ENCODE results near the gene EIPR1. TPM values are rescaled to one million over a fixed set of nuclear protein-coding genes. Genes with fewer than 3 reads are reported as not detected.

Gene EIPR1
- total and polyA plus RNA-seq, 10 of the 15 experiments (the other 5 are each of a cell fraction or from before 2014, with no cell fraction given) = 23.6 to 61.2 (median 42.2) TPM

DNA sequence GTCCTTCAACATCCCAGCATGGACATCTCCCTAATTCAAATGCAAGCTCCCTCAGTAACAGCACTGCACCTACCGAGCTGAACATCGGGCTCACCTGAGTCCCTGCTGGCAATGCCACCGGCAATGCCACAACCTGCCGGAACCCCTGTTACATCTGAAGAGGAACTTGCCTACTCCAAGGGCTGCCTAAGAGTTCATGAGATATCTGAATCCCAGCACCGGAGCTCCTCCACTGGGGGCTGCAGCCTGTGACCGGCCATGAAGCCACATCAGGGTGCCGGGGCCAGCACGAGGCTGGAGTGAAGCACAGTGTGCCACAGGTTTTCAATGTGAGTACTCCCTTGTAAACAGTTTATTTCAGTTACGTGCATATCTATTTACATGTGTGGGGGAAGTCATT lies 152.9 kb downstream of the EIPR1 start (continued):
- TF ChIP-seq STAT1 (conservative IDR thresholded peaks at IDR 0.05) (no peak), CREB1 (IDR thresholded peaks at IDR 0.05; ENCODE audit: low read depth) (no peak), FOXK2 (IDR thresholded peaks at IDR 0.05) (no peak)

DNA sequence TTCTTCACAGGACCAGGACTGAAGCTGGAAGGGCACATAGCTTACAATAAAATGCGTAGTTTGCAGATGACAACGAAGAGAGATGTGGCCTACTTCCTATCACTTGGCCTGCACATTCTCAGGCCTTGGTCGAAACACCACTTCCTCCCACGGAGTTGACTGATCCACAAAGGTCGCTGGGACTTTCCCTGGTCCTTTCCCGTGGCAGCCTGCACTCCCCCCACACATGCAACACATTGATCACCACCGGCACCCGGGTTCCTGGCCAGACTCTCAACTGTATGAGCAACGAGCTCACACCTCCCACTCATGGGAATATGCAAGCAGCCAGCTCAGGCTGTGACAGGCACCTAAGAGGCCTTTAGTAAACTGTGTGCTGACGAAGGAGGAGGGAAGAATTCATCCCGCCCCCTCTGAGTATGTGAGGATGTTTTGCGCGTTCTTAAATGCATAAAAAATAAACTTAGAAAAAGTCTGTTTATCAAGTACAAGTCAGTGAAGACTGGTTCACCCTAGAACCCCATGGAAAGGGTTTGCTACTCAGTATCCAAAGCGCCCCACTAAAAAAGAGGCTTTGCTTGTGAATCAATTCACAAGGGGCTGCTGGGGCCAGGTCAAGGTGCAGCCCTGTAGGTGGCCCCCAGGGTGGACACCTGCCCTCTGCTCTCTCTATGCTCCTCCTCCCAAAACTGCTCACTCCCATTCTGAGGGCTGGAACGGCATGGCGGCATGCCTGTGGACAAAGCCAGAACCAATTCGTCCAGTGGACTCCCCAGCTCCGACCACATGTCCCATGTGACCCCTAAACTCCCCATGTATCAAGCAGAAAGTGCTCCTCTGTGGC lies 154.3 kb downstream of the EIPR1 start:
- peaks cover 5% of the 10 kb centered on the region for H3K79me2 ChIP-seq (ENCODE audit: control insufficient read depth, insufficient read depth, low read length)
- H3K27me3 ChIP-seq (replicated peaks in 1 of 2; ENCODE audit: control insufficient read depth in 2 of 2, insufficient read depth in 2 of 2, low read length in 1 of 2) = no peaks in the 10 kb centered on the region
- DNase-seq (ENCODE audit: low read depth, low spot score) = peak; percentile 91
- H3K9ac ChIP-seq (ENCODE audit: control insufficient read depth, insufficient read depth, low read length) = peak overlapping the region; percentile 55
- 27% methylated on average over 18 of the region's 18 CpGs for WGBS (ENCODE audit: insufficient coverage, insufficient replicate concordance, low lambda C conversion rate, missing lambda C conversion rate)
- peak overlapping the region; percentile 68 for H3K4me2 ChIP-seq (ENCODE audit: control insufficient read depth, insufficient read depth)
- POLR2A ChIA-PET = interaction anchor here (0.6 to 1.1 kb wide), 2 partner anchors 31 to 155 kb away, joined by 3 to 4 read pairs; no protein-coding TSS in a partner anchor
- SMC1A ChIA-PET (ENCODE audit: uncharacterized antibody, unreplicated experiment) = interaction anchor here (0.8 to 4.6 kb wide), 6 partner anchors 13 to 94 kb away, joined by 3 to 25 read pairs (median 6); no protein-coding TSS in a partner anchor
- ATAC-seq = peak; percentile 94
- no peaks in the 10 kb centered on the region; a peak in 1 of 4 replicates for H3K36me3 ChIP-seq (ENCODE audit: control insufficient read depth in 2 of 2, insufficient read depth in 2 of 2, low read length in 1 of 2)
- BruUV-seq (replicated peaks) = TSS peak; percentile 84
- in situ Hi-C loops (cut with MboI) (no loop called here), intact Hi-C loops (cut with micrococcal nuclease; ENCODE audit: unreplicated experiment) (loop anchor here (1.0 to 10.0 kb wide), 3 partner anchors 31 to 431 kb away; partner anchors contain the start of gene ALLC)
- H3K4me1 ChIP-seq (ENCODE audit: control insufficient read depth, insufficient read depth, low read length) = peaks cover 20% of the 10 kb centered on the region
- peak overlapping the region; percentile 54 for H2AFZ ChIP-seq (ENCODE audit: control insufficient read depth, low read depth, low read length)
- H3K4me3 ChIP-seq = no peak overlapping the region
- H3K27ac ChIP-seq (ENCODE audit: control insufficient read depth, insufficient read depth) = peak overlapping the region; percentile 89
- peak; percentile 96 for FAIRE-seq
- RAD21 ChIA-PET (ENCODE audit: unreplicated experiment) = interaction anchor here (0.8 to 2.2 kb wide), 10 partner anchors 14 to 429 kb away, joined by 3 to 18 read pairs (median 4); no protein-coding TSS in a partner anchor
- CTCF ChIA-PET = interaction anchor here (0.9 to 1.6 kb wide), 4 partner anchors 12 to 239 kb away, joined by 3 to 5 read pairs (median 4); no protein-coding TSS in a partner anchor
- no peaks in the 10 kb centered on the region for H4K20me1 ChIP-seq (ENCODE audit: control insufficient read depth, insufficient read depth)
- peaks cover 12% of the 10 kb centered on the region for H3K9me3 ChIP-seq (replicated peaks; ENCODE audit: control insufficient read depth, insufficient read depth, low read length)
- TF ChIP-seq RAD21 (IDR thresholded peaks at IDR 0.05; ENCODE audit: insufficient read depth, low read depth, low read length) = peak; percentile 12; the same call in 1 of the 2 replicates
- TF ChIP-seq RELA (IDR thresholded peaks at IDR 0.05; ENCODE audit: borderline replicate concordance, partially characterized antibody) = peak; percentile 99
- peak; percentile 32; the same call in 1 of the 2 replicates for TF ChIP-seq GABPA (IDR thresholded peaks at IDR 0.05; ENCODE audit: low read depth)
- TF ChIP-seq, protein P1, sequence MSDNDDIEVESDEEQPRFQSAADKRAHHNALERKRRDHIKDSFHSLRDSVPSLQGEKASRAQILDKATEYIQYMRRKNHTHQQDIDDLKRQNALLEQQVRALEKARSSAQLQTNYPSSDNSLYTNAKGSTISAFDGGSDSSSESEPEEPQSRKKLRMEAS (IDR thresholded peaks at IDR 0.05; ENCODE audit: low read depth, low read length) = 0 out of 2 replicates have a peak, but pooled peaks have one; percentile 16
- peak; percentile 73; the same call in 1 of the 2 replicates for TF ChIP-seq BMI1 (IDR thresholded peaks at IDR 0.05; ENCODE audit: borderline replicate concordance)
- TF ChIP-seq TAF1 (IDR thresholded peaks at IDR 0.05; ENCODE audit: borderline replicate concordance, low read depth, low read length) = 0 out of 2 replicates have a peak, but pooled peaks have one; percentile 16
- TF ChIP-seq ASH2L (IDR thresholded peaks at IDR 0.05; ENCODE audit: borderline replicate concordance, low read depth) = 0 out of 2 replicates have a peak, but pooled peaks have one; percentile 56
- TF ChIP-seq BACH1 (IDR thresholded peaks at IDR 0.05; ENCODE audit: borderline replicate concordance) = peak; percentile 81; the same call in 1 of the 2 replicates
- no peak for TF ChIP-seq YBX1 (IDR thresholded peaks at IDR 0.05)
- TF ChIP-seq, protein P2, sequence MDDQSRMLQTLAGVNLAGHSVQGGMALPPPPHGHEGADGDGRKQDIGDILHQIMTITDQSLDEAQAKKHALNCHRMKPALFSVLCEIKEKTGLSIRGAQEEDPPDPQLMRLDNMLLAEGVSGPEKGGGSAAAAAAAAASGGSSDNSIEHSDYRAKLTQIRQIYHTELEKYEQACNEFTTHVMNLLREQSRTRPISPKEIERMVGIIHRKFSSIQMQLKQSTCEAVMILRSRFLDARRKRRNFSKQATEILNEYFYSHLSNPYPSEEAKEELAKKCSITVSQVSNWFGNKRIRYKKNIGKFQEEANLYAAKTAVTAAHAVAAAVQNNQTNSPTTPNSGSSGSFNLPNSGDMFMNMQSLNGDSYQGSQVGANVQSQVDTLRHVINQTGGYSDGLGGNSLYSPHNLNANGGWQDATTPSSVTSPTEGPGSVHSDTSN (IDR thresholded peaks at IDR 0.05; ENCODE audit: insufficient replicate concordance, low read depth, low read length) = no peak
- TF ChIP-seq HCFC1 (IDR thresholded peaks at IDR 0.05; ENCODE audit: low read length) = no peak
- TF ChIP-seq MTA2 (IDR thresholded peaks at IDR 0.05; ENCODE audit: low read depth) = peak; percentile 92; the same call in 1 of the 2 replicates
- TF ChIP-seq, protein P3, sequence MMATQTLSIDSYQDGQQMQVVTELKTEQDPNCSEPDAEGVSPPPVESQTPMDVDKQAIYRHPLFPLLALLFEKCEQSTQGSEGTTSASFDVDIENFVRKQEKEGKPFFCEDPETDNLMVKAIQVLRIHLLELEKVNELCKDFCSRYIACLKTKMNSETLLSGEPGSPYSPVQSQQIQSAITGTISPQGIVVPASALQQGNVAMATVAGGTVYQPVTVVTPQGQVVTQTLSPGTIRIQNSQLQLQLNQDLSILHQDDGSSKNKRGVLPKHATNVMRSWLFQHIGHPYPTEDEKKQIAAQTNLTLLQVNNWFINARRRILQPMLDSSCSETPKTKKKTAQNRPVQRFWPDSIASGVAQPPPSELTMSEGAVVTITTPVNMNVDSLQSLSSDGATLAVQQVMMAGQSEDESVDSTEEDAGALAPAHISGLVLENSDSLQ (IDR thresholded peaks at IDR 0.05) = peak; percentile 89
- TF ChIP-seq EZH2 (IDR thresholded peaks at IDR 0.05; ENCODE audit: borderline replicate concordance, control insufficient read depth, low read depth, low read length) = no peak
- peak in 1 of 2 experiments; percentile 85; a peak in 2 of 4 replicates for TF ChIP-seq ETV6 (conservative IDR thresholded peaks at IDR 0.05 in 1 of 2, IDR thresholded peaks at IDR 0.05 in 1 of 2; ENCODE audit: borderline replicate concordance in 1 of 2, low read depth in 1 of 2)
